Esophagus squamous epithelium (tissue), 5 donors: ENCODE data around the gene PHACTR3. TPM values are rescaled to one million over a fixed set of nuclear protein-coding genes. Genes with fewer than 3 reads are reported as not detected.

ENCODE experiments used
- DNase-seq: peaks from one replicate; lab custom pipeline; 2025; lab: John Stamatoyannopoulos, UW
- H3K27ac ChIP-seq, 4 donors: fragments of 200-600 bp; sonication (generic); one replicate each; pipeline ENCODE4 v1.5.1; 2016 to 2019; ENCODE audit warnings: mild to moderate bottlenecking in 1 of 4
- H3K27me3 ChIP-seq, 4 donors: fragments of 200-600 bp; sonication (generic); 1 replicate in 3 of 4; 2 replicates in 1 of 4; pipeline versions ENCODE4 v1.5.1 to v1.6.0; 2017 to 2021; ENCODE audit warnings: antibody characterized with exemption in 1 of 4
- H3K36me3 ChIP-seq, 3 donors: fragments of 200-600 bp; sonication (generic); one replicate each; pipeline ENCODE4 v1.5.1; 2016 to 2019
- H3K4me1 ChIP-seq, 3 donors: fragments of 200-600 bp; sonication (generic); one replicate each; pipeline ENCODE4 v1.5.1; 2017 to 2019
- H3K4me3 ChIP-seq, 4 donors: fragments of 200-600 bp; sonication (generic); 1 replicate in 3 of 4; 2 replicates in 1 of 4; pipeline ENCODE4 v1.5.1; 2016 to 2019; ENCODE audit warnings: mild to moderate bottlenecking in 2 of 4, moderate library complexity in 1 of 4
- H3K9me3 ChIP-seq, 3 donors: fragments of 200-600 bp; sonication (generic); one replicate each; pipeline ENCODE4 v1.5.1; 2016 to 2019
- CTCF ChIP-seq, 6 experiments: fragments of 450-650 bp in 4 of 6; fragments of 200-600 bp in 2 of 6; sonication (generic) in 2 of 6; IDR thresholded peaks; one replicate each; pipeline ENCODE4 v1.5.1; 2016 to 2019; ENCODE audit warnings: antibody characterized with exemption in 6 of 6, mild to moderate bottlenecking in 4 of 6, moderate library complexity in 4 of 6
- POLR2A ChIP-seq, 4 donors: fragments of 450-650 bp; IDR thresholded peaks; one replicate each; pipeline ENCODE4 v1.6.1; 2017; ENCODE audit warnings: antibody characterized with exemption in 4 of 4, mild to moderate bottlenecking in 4 of 4, moderate library complexity in 3 of 4
- WGBS, 2 donors: methylation state at CpG; one replicate each; pipeline ENCODE4 v1.1.5; 2018; 5-methylcytosine and 5-hydroxymethylcytosine counted together
- intact Hi-C: fragments of 100-400 bp; cut with DNase I; formaldehyde crosslinking; loops from one replicate; pipeline ENCODE4 v1.15.0; 2022
- total RNA-seq, 4 donors: library from RNA; depleted of rRNA; stranded (reverse); fragments of >200 nt; gene quantifications; one replicate each; pipeline ENCODE4 v1.1.0, GENCODE V29; 2016
- donor health status: DM: yes; HTN: yes; CAD: no.

PHACTR3 gene
- total RNA-seq, 4 donors from 2014 or later = 0.13 to 2.5 (median 0.32) TPM

DNA sequence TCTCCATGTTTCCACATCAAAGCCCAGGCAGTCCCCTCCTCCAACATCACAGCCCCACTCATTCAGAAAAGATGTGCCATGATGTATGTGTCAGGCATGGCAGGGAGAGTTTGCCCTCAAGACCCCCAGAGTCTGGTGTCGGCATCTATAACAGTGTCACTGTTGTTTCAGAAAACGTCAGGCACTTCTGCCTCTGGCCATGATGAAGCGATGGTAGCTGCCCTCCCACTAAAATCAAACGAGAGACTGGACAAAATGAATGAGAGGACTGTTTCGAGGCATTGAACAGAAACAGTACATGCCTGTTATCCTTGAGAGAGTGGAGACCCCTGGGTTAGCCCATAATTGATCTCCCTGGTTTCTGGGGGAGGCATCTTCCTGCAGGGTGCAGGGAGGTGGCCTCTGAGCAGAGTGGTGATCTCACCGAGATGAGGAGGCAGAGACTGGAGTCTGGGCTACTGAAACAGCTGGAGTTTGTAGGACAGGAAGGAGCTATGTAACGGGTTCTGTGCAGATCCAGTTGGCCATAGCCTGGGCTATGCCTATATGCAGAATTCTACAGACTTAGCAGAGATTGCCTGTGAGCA lies 184.6 kb downstream of the PHACTR3 start:
- H3K27ac ChIP-seq = no peak overlapping the region
- intact Hi-C loops = no loop called here
- H3K4me3 ChIP-seq = no peak overlapping the region
- TF ChIP-seq CTCF (IDR thresholded peaks at IDR 0.05) = no peak
- no peak for TF ChIP-seq POLR2A (IDR thresholded peaks at IDR 0.05)
- H3K4me1 ChIP-seq = no peaks in the 10 kb centered on the region
- H3K36me3 ChIP-seq = no peaks in the 10 kb centered on the region
- peaks cover 0 to 13% (median 0%) of the 10 kb centered on the region in 4 donors for H3K27me3 ChIP-seq
- no peak for DNase-seq
- H3K9me3 ChIP-seq = peaks cover 0 to 15% (median 0%) of the 10 kb centered on the region in 3 donors
- 54 to 59% methylated on average over 4 to 7 of the region's 7 CpGs for WGBS, 2 donors

DNA sequence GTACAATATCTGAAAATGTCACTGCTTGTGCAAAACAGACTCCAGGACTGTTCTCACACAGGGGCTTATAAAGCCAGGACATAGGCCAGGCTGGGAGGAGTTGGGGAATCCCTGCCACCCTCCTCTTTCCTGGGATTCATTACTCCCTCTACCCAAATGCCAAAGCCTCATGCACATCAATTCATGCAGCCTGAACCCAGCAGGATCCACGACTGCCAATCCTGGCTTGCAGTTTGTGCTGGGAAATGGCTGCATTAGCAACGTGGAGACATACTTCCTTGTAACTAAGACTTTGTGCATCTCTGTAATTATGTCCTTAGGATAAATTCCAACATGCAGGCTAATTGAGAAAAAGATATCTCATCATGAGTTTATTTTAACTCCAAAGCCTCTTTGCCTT lies 185.3 kb downstream of the PHACTR3 start:
- H3K4me1 ChIP-seq = no peaks in the 10 kb centered on the region
- intact Hi-C loops = no loop called here
- TF ChIP-seq CTCF (IDR thresholded peaks at IDR 0.05) (no peak), POLR2A (IDR thresholded peaks at IDR 0.05) (no peak)
- 18 to 29% methylated on average over 2 of the region's 2 CpGs for WGBS, 2 donors
- no peaks in the 10 kb centered on the region for H3K36me3 ChIP-seq
- no peak overlapping the region for H3K4me3 ChIP-seq
- DNase-seq = no peak
- no peak overlapping the region for H3K27ac ChIP-seq
- H3K27me3 ChIP-seq = peaks cover 0 to 13% (median 0%) of the 10 kb centered on the region in 4 donors
- peaks cover 0 to 15% (median 0%) of the 10 kb centered on the region in 3 donors for H3K9me3 ChIP-seq

GRCh38 chr20:59790346-59790745 lies 186.0 kb downstream of the PHACTR3 start:
- no peak for TF ChIP-seq POLR2A (IDR thresholded peaks at IDR 0.05)
- TF ChIP-seq CTCF (IDR thresholded peaks at IDR 0.05) = no peak
- Histone ChIP-seq H3K36me3 (no peaks in the 10 kb centered on the region), H3K4me3 (no peak overlapping the region), H3K9me3 (peaks cover 0 to 15% (median 0%) of the 10 kb centered on the region in 3 donors), H3K27me3 (peaks cover 0 to 13% (median 0%) of the 10 kb centered on the region in 4 donors), H3K4me1 (no peaks in the 10 kb centered on the region), H3K27ac (no peak overlapping the region)
- intact Hi-C loops = no loop called here
- DNase-seq = no peak
- WGBS, 2 donors = 56 to 76% methylated on average over 1 of the region's 1 CpG

DNA sequence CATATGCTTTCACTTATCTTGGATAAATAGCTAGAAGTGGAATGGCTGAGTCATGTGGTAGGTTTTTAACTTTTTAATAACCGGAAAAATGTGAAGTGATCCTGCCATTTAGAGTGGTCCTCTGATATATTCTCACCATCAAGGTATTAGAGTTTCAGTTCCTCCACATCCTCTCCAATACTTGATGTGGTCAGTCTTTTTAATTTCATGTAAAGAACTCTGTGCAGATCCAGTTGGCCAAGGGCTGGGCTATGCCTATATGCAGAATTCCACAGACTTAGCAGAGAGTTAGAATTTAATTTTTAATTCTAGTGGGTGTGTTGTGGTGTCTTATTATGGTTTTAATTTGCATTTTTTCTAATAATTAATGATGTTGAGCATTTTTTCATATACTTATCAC lies 188.0 kb downstream of the PHACTR3 start:
- no peak overlapping the region for H3K27ac ChIP-seq
- H3K36me3 ChIP-seq = no peaks in the 10 kb centered on the region
- H3K4me3 ChIP-seq = no peak overlapping the region
- TF ChIP-seq POLR2A (IDR thresholded peaks at IDR 0.05) = no peak
- no peak for TF ChIP-seq CTCF (IDR thresholded peaks at IDR 0.05)
- WGBS, 2 donors = 90 to 100% methylated on average over 1 of the region's 1 CpG
- H3K9me3 ChIP-seq = peaks cover 0 to 15% (median 0%) of the 10 kb centered on the region in 3 donors
- H3K27me3 ChIP-seq = peaks cover 0 to 7% (median 0%) of the 10 kb centered on the region in 4 donors
- intact Hi-C loops = no loop called here
- no peaks in the 10 kb centered on the region for H3K4me1 ChIP-seq
- no peak for DNase-seq

DNA sequence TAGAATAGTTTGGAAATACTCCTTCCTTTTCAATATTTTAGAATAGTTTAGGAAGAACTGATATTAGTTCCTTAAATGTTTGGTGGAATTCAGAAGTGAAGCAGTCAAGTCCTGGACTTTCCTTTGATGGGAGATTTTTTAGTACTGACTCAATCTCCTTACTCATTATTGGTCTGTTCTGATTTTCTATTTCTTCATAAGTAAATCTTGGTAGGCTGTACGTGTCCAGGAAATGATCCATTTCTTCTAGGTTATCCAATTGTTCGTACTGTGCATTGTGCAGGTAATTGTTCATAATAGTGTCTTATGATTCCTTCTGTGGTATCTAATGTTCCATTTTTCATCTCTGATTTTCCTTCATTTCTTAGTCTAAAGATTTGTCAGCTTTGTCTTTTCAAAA lies 190.2 kb downstream of the PHACTR3 start:
- 57 to 59% methylated on average over 2 of the region's 2 CpGs for WGBS, 2 donors
- Histone ChIP-seq H3K27me3 (peaks cover 0 to 7% (median 0%) of the 10 kb centered on the region in 4 donors), H3K4me3 (no peak overlapping the region), H3K27ac (no peak overlapping the region), H3K9me3 (peaks cover 0 to 15% (median 0%) of the 10 kb centered on the region in 3 donors), H3K4me1 (no peaks in the 10 kb centered on the region), H3K36me3 (no peaks in the 10 kb centered on the region)
- no peak for TF ChIP-seq POLR2A (IDR thresholded peaks at IDR 0.05)
- TF ChIP-seq CTCF (IDR thresholded peaks at IDR 0.05) = no peak
- intact Hi-C loops = no loop called here
- no peak for DNase-seq
